Measurements from ENCODE around the gene SMG6.

SMG6 gene

DNA sequence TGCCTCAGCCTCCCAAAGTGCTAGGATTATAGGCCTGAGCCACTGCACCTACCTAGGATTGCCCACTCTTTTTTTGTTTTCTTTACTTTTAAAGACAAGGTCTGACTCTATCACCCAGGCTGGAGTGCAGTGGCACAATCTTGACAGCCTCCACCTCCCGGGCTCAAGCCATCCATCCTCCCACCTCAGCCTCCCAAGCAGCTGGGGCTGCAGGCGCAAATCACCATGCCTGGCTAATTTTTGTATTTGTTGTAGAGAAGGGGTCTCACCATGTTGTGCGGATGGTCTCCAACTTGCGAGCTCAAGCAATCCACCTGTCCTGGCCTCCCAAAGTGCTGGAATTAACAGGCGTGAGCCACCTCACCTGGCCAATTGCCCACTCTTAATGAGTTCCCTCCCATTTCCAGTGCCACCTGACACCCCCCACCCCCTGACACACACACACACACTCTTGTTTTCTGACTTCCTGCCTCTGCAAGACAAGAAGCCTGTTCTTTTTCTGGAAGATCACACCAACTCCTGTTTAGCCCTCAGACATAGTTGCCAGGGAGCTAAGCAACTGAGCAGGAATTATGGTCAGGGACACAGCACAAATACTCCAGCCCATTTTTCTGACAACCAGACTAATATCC, 259.2 kb downstream of the SMG6 start:
- TF ChIP-seq, protein P1, sequence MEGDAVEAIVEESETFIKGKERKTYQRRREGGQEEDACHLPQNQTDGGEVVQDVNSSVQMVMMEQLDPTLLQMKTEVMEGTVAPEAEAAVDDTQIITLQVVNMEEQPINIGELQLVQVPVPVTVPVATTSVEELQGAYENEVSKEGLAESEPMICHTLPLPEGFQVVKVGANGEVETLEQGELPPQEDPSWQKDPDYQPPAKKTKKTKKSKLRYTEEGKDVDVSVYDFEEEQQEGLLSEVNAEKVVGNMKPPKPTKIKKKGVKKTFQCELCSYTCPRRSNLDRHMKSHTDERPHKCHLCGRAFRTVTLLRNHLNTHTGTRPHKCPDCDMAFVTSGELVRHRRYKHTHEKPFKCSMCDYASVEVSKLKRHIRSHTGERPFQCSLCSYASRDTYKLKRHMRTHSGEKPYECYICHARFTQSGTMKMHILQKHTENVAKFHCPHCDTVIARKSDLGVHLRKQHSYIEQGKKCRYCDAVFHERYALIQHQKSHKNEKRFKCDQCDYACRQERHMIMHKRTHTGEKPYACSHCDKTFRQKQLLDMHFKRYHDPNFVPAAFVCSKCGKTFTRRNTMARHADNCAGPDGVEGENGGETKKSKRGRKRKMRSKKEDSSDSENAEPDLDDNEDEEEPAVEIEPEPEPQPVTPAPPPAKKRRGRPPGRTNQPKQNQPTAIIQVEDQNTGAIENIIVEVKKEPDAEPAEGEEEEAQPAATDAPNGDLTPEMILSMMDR (IDR thresholded peaks at IDR 0.05): no peak
- intact Hi-C loops (cut with DNase I; ENCODE audit: low total_unique reads): no loop called here
- DNase-seq: peak in 1 of 2 donors; percentile 64
- Histone ChIP-seq H3K36me3 (peaks cover 0 to 30% (median 28%) of the 10 kb centered on the region in 3 donors), H3K9me3 (no peaks in the 10 kb centered on the region), H3K27me3 (peaks cover 0 to 18% of the 10 kb centered on the region in 2 donors), H3K27ac (no peak overlapping the region), H3K4me3 (no peak overlapping the region), H3K4me1 (peaks cover 0 to 43% (median 33%) of the 10 kb centered on the region in 4 donors)

DNA sequence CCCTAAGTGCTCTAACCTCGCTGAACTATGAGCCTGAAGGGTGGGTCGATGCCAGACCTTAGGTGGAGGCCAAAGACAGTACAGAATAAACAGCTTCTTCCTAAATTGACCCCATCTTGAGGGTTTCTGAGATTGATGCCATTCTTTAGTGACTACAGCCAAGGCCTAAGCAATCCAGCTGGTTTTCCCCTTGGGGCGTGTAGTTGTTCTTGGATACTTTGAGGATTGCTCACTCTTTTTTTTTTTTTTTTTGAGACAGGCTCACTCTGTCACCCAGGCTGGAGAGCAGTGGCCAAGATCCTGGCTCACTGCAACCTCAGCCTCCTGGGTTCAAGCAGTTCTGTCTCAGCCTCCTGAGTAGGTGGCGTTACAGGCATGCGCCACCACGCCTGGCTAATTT, 259.8 kb downstream of the SMG6 start:
- Histone ChIP-seq H3K4me1 (peaks cover 0 to 37% (median 27%) of the 10 kb centered on the region in 4 donors), H3K9me3 (no peaks in the 10 kb centered on the region), H3K4me3 (no peak overlapping the region), H3K27me3 (peaks cover 0 to 14% of the 10 kb centered on the region in 2 donors), H3K36me3 (peaks cover 0 to 33% (median 28%) of the 10 kb centered on the region in 3 donors), H3K27ac (no peak overlapping the region)
- intact Hi-C loops (cut with DNase I; ENCODE audit: low total_unique reads): no loop called here
- TF ChIP-seq, protein P1 (IDR thresholded peaks at IDR 0.05): no peak
- no peak for DNase-seq

DNA sequence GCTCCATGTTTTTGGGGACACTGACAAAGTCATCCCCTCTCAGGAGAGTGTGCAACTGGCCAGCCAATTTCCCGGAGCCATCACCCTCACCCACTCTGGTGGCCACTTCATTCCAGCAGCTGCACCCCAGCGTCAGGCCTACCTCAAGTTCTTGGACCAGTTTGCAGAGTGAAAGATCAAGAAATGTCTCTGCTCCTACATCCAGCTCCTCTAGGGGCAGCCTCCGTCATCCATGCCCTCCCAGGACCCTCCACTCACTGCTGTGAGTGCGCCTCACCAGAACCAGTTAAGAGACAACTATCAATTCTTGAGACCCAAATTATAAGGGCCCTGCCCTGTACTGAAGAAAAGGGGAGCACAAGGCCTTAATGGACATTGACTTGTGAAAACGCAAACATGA, 260.7 kb downstream of the SMG6 start:
- Histone ChIP-seq H3K4me3 (peak overlapping the region; percentile 72 to 75), H3K27me3 (peaks cover 0 to 6% of the 10 kb centered on the region in 2 donors), H3K9me3 (no peaks in the 10 kb centered on the region), H3K4me1 (peaks cover 0 to 33% (median 25%) of the 10 kb centered on the region in 4 donors), H3K27ac (peak overlapping the region; percentile 83 to 89), H3K36me3 (peaks cover 0 to 41% (median 28%) of the 10 kb centered on the region in 3 donors)
- intact Hi-C loops (cut with DNase I; ENCODE audit: low total_unique reads): no loop called here
- TF ChIP-seq, protein P1 (IDR thresholded peaks at IDR 0.05): no peak
- DNase-seq: no peak

- intact Hi-C loops (cut with DNase I; ENCODE audit: low total_unique reads): no loop called here
- Histone ChIP-seq H3K36me3 (peaks cover 3 to 47% (median 33%) of the 10 kb centered on the region in 3 donors), H3K27me3 (peaks cover 0 to 4% of the 10 kb centered on the region in 2 donors), H3K9me3 (no peaks in the 10 kb centered on the region), H3K4me1 (peaks cover 0 to 33% (median 25%) of the 10 kb centered on the region in 4 donors), H3K4me3 (peak overlapping the region; percentile 72 to 75), H3K27ac (peak overlapping the region; percentile 83 to 89)
- no peak for DNase-seq
- TF ChIP-seq, protein P1 (IDR thresholded peaks at IDR 0.05): no peak
Measured at GRCh38 chr17:2042390-2042847, 261.2 kb downstream of the SMG6 start.

DNA sequence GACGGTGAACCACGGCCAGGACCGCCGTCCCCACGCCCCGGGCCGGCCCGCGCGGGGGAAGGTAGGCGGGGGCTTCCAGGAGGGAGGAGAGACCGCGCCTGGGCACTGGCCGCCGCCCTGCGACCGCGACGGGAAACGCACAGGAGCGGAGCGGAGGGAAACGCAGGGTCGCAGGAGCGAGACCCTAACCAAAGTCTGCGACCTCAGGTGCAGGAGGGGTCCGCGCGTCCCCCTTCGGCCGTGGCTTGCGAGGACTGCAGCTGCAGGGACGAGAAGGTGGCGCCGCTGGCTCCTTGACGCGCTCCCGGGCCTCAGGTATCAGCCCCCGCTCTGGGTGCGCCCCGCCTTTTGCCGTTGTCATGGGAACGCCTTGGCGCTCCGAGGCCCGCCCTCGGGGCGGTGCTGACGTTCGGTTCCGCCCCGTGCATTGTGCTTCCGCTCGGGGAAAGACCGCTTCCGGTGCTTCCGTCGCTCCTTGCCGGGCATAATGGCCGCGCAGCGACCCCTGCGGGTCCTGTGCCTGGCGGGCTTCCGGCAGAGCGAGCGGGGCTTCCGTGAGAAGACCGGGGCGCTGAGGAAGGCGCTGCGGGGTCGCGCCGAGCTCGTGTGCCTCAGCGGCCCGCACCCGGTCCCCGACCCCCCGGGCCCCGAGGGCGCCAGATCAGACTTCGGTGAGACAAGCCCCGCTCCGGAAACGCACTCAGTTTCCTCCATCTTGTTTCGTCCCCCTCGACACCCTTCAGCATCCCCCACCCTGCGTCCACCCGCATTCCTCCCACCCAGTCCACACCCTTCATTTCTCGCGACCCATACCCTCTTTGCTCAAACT, 261.8 kb downstream of the SMG6 start, which contains the start of gene OVCA2:
OVCA2 (plus strand) TSS at position 462 of the 829 bp plus-strand sequence; CDS start at position 488, 26 bp downstream.
- Histone ChIP-seq H3K27ac (peak within 1 kb of the TSS; percentile 83 to 89), H3K27me3 (peaks cover 0 to 4% of the 10 kb centered on the region in 2 donors), H3K4me3 (peak within 1 kb of the TSS; percentile 72 to 75), H3K4me1 (peaks cover 0 to 33% (median 25%) of the 10 kb centered on the region in 4 donors), H3K9me3 (no peaks in the 10 kb centered on the region), H3K36me3 (peaks cover 10 to 53% (median 39%) of the 10 kb centered on the region in 3 donors)
- DNase-seq: peak; percentile 89 to 94
- intact Hi-C loops (cut with DNase I; ENCODE audit: low total_unique reads): no loop called here
- TF ChIP-seq, protein P1 (IDR thresholded peaks at IDR 0.05): peak; percentile 44
